NCI-H2227 (cell line): ENCODE measurements around the gene ZG16.
"Not testable (repeated sequence)": the region's sequence is repeated elsewhere in the genome, so short reads cannot be mapped to it uniquely, and the experiment has no call there.

Experiments used
- DNase-seq: peaks from one replicate; lab custom pipeline; 2025; ENCODE audit not compliant: unreplicated experiment; lab: John Stamatoyannopoulos, UW

ZG16 gene

GRCh38 chr16:29783094-29783953 is 5.3 kb downstream of the ZG16 start:
- DNase-seq, result not testable (repeated sequence)

- DNase-seq, result no peak
These were observed 6.1 kb downstream of the ZG16 start for GRCh38 chr16:29784157-29784556.

- no peak for DNase-seq
These were observed 6.9 kb downstream of the ZG16 start for GRCh38 chr16:29784901-29785500.

- not testable (repeated sequence) for DNase-seq
These were observed 9.1 kb downstream of the ZG16 start for GRCh38 chr16:29787155-29787554.

- no peak for DNase-seq
These were observed 11.7 kb downstream of the ZG16 start for GRCh38 chr16:29789775-29790182.

GRCh38 chr16:29790183-29790948 is 12.3 kb downstream of the ZG16 start, which contains the start of gene KIF22:
Gene KIF22, plus strand, starts transcription at chr16:29790751. Its CDS starts 9 bp downstream, at chr16:29790760.
- peak; percentile 99 for DNase-seq

GRCh38 chr16:29790949-29791844 is 13.1 kb downstream of the ZG16 start:
- DNase-seq, result no peak

GRCh38 chr16:29791845-29792807 is 14.1 kb downstream of the ZG16 start:
- DNase-seq, result no peak

- DNase-seq, result not testable (repeated sequence)
These were observed 15.1 kb downstream of the ZG16 start for GRCh38 chr16:29793153-29793552.

- no peak for DNase-seq
These were observed 16.2 kb downstream of the ZG16 start for GRCh38 chr16:29794231-29794710.

GRCh38 chr16:29802416-29802935 is 24.4 kb downstream of the ZG16 start:
- DNase-seq, result no peak

GRCh38 chr16:29804020-29804419 is 26.0 kb downstream of the ZG16 start:
- no peak for DNase-seq

- peak; percentile 62 for DNase-seq
These were observed 26.6 kb downstream of the ZG16 start for GRCh38 chr16:29804455-29805231.

GRCh38 chr16:29805232-29806098 is 27.4 kb downstream of the ZG16 start:
- DNase-seq, result peak; percentile 99

GRCh38 chr16:29806099-29806579 is 28.1 kb downstream of the ZG16 start, which contains the start of gene MAZ:
Gene MAZ, plus strand, starts transcription at chr16:29806529. Its CDS starts 173 bp downstream, at chr16:29806702.
- DNase-seq, result peak; percentile 95

- peak; percentile 76 for DNase-seq
These were observed 28.8 kb downstream of the ZG16 start for GRCh38 chr16:29806641-29807425.
